Neural cell (in vitro differentiated cells): ENCODE data around the gene VWA5B1. TPM values are rescaled to one million over a fixed set of nuclear protein-coding genes. Genes with fewer than 3 reads are reported as not detected.

Source experiments
- H2AFZ ChIP-seq: fragments of 200-600, 300-800 bp; sonication (generic), shearing (Covaris generic); 2 replicates; pipeline ENCODE4 v1.6.0; 2014; ENCODE audit warnings: low read depth, mild to moderate bottlenecking, antibody characterized with exemption, low read length, moderate library complexity
- H3F3A ChIP-seq: fragments of 200-600 bp; shearing (Covaris generic); 2 replicates; pipeline ENCODE4 v1.6.1; 2016; ENCODE audit warnings: mild to moderate bottlenecking, moderate library complexity, mixed read lengths, antibody characterized with exemption, low read length; ENCODE audit not compliant: insufficient read depth, poor library complexity, severe bottlenecking
- H3K27ac ChIP-seq: fragments of 200-600, 300-800 bp; sonication (generic), shearing (Covaris generic); 2 replicates; pipeline ENCODE4 v1.5.1; 2014; ENCODE audit warnings: mild to moderate bottlenecking, low read length, moderate library complexity
- H3K27me3 ChIP-seq: fragments of 300-800, 200-600 bp; sonication (generic), shearing (Covaris generic); 2 replicates; pipeline ENCODE4 v1.6.0; 2014; ENCODE audit warnings: mild to moderate bottlenecking, low read depth, low read length, moderate library complexity; ENCODE audit not compliant: insufficient read depth
- H3K36me3 ChIP-seq: fragments of 300-800, 200-600 bp; sonication (generic), shearing (Covaris generic); 2 replicates; pipeline ENCODE4 v1.5.1; 2014; ENCODE audit warnings: mild to moderate bottlenecking, antibody characterized with exemption, low read length, moderate library complexity; ENCODE audit not compliant: insufficient read depth
- H3K4me2 ChIP-seq: fragments of 300-800, 200-600 bp; sonication (generic), shearing (Covaris generic); 2 replicates; pipeline ENCODE4 v1.6.0; 2014; ENCODE audit warnings: mild to moderate bottlenecking, low read length
- H3K4me3 ChIP-seq: fragments of 300-800, 200-600 bp; sonication (generic), shearing (Covaris generic); 2 replicates; pipeline ENCODE4 v1.5.1; 2014; ENCODE audit warnings: mild to moderate bottlenecking, low read length, moderate library complexity
- H3K79me2 ChIP-seq: fragments of 200-600 bp; shearing (Covaris generic); replicated peaks from 2 replicates; pipeline ENCODE4 v1.6.0; 2014; ENCODE audit warnings: mild to moderate bottlenecking, low read length, moderate library complexity; ENCODE audit not compliant: insufficient read depth
- H3K9ac ChIP-seq: fragments of 300-800, 200-600 bp; sonication (generic), shearing (Covaris generic); 2 replicates; pipeline ENCODE4 v1.6.1; 2016; ENCODE audit warnings: mild to moderate bottlenecking, low read length, mixed read lengths
- H3K9me2 ChIP-seq: fragments of 200-600 bp; shearing (Covaris generic); 2 replicates; pipeline ENCODE4 v1.6.1; 2016; ENCODE audit warnings: mild to moderate bottlenecking, low read length, mixed read lengths; ENCODE audit not compliant: insufficient read depth
- H3K9me3 ChIP-seq: fragments of 200-600, 300-800 bp; sonication (generic), shearing (Covaris generic); 2 replicates; pipeline ENCODE4 v1.6.1; 2016; ENCODE audit warnings: mild to moderate bottlenecking, mixed run types, low read length, moderate library complexity, mixed read lengths
- H4K20me1 ChIP-seq: fragments of 200-600 bp; shearing (Covaris generic); 2 replicates; pipeline ENCODE4 v1.6.1; 2016; ENCODE audit warnings: mild to moderate bottlenecking, mixed run types; ENCODE audit not compliant: insufficient read depth
- EP300 ChIP-seq: fragments of 450-650 bp; conservative IDR thresholded peaks from 2 replicates; pipeline ENCODE4 v1.6.1; 2014; ENCODE audit warnings: antibody characterized with exemption, mild to moderate bottlenecking, moderate library complexity; ENCODE audit not compliant: poor library complexity, severe bottlenecking
- EZH2 ChIP-seq: fragments of 200-600, 300-800 bp; shearing (Covaris generic), sonication (generic); IDR thresholded peaks from 2 replicates; pipeline ENCODE4 v1.6.1; 2014; ENCODE audit warnings: antibody characterized with exemption, low read length, borderline replicate concordance, mild to moderate bottlenecking; ENCODE audit not compliant: insufficient read depth, poor library complexity, severe bottlenecking
- MXI1 ChIP-seq: fragments of 450-650 bp; conservative IDR thresholded peaks from 2 replicates; pipeline ENCODE4 v1.6.1; 2014; ENCODE audit warnings: antibody characterized with exemption, mild to moderate bottlenecking; ENCODE audit not compliant: poor library complexity, severe bottlenecking
- POLR2AphosphoS5 ChIP-seq: IDR thresholded peaks from 2 replicates; pipeline ENCODE4 v1.6.1; 2012
- RAD21 ChIP-seq: fragments of 450-650 bp; conservative IDR thresholded peaks from 2 replicates; pipeline ENCODE4 v1.6.1; 2014; ENCODE audit warnings: antibody characterized with exemption, mild to moderate bottlenecking, moderate library complexity
- SMC3 ChIP-seq: fragments of 450-650 bp; conservative IDR thresholded peaks from 2 replicates; pipeline ENCODE4 v1.6.1; 2014; ENCODE audit warnings: antibody characterized with exemption, mild to moderate bottlenecking, moderate library complexity; ENCODE audit not compliant: poor library complexity
- TAF1 ChIP-seq: IDR thresholded peaks from 2 replicates; pipeline ENCODE4 v1.6.1; 2012; ENCODE audit warnings: low read depth
- polyA plus RNA-seq: library from polyadenylated mRNA; depleted of rRNA; stranded (reverse); fragments of >200 nt; gene quantifications from 2 replicates; pipeline ENCODE4 v1.2.3, GENCODE V29; 2014
- TF ChIP-seq, protein P1 (sequence below): fragments of 450-650 bp; IDR thresholded peaks from 2 replicates; pipeline ENCODE4 v1.5.1; 2014; ENCODE audit warnings: antibody characterized with exemption, mild to moderate bottlenecking, moderate library complexity; ENCODE audit not compliant: poor library complexity, severe bottlenecking
- TF ChIP-seq, protein P2 (sequence below): IDR thresholded peaks from 2 replicates; pipeline ENCODE4 v1.6.1; 2012; ENCODE audit warnings: borderline replicate concordance

VWA5B1 gene
- polyA plus RNA-seq, 1 donor from 2014 or later: 0.27 TPM

DNA sequence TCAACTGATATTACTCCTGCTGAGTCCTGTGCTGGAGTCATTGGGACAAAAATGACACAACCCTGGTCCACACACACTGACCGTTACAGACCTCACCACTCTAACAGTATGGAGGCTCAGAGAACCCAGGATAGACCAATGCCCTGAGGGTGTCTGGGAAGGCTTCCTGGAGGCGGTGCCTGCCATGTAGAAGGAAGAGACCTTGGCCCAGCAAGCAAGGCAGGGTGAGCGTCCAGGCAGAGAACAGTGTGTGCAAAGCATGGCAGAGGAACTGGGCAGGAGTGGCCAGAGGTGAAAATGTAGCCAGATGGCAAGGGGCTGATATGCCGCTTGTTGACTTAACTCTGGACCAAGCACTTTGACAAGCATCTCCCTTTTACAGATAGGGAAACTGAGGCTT lies 85.5 kb downstream of the VWA5B1 start:
- H3K27me3 ChIP-seq: peaks cover 6% of the 10 kb centered on the region
- TF ChIP-seq, protein P1, sequence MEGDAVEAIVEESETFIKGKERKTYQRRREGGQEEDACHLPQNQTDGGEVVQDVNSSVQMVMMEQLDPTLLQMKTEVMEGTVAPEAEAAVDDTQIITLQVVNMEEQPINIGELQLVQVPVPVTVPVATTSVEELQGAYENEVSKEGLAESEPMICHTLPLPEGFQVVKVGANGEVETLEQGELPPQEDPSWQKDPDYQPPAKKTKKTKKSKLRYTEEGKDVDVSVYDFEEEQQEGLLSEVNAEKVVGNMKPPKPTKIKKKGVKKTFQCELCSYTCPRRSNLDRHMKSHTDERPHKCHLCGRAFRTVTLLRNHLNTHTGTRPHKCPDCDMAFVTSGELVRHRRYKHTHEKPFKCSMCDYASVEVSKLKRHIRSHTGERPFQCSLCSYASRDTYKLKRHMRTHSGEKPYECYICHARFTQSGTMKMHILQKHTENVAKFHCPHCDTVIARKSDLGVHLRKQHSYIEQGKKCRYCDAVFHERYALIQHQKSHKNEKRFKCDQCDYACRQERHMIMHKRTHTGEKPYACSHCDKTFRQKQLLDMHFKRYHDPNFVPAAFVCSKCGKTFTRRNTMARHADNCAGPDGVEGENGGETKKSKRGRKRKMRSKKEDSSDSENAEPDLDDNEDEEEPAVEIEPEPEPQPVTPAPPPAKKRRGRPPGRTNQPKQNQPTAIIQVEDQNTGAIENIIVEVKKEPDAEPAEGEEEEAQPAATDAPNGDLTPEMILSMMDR: no peak
- TF ChIP-seq MXI1: no peak
- no peak for TF ChIP-seq SMC3
- TF ChIP-seq EP300: no peak
- no peak for TF ChIP-seq RAD21
- no peaks in the 10 kb centered on the region for H4K20me1 ChIP-seq
- H3K79me2 ChIP-seq: no peaks in the 10 kb centered on the region
- no peaks in the 10 kb centered on the region for H3F3A ChIP-seq
- H3K36me3 ChIP-seq: no peaks in the 10 kb centered on the region
- no peak overlapping the region for H3K4me3 ChIP-seq
- no peak overlapping the region for H2AFZ ChIP-seq
- H3K4me2 ChIP-seq: no peak overlapping the region
- no peaks in the 10 kb centered on the region for H3K9me3 ChIP-seq
- no peaks in the 10 kb centered on the region for H3K9me2 ChIP-seq
- no peak overlapping the region for H3K27ac ChIP-seq
- no peak overlapping the region for H3K9ac ChIP-seq

DNA sequence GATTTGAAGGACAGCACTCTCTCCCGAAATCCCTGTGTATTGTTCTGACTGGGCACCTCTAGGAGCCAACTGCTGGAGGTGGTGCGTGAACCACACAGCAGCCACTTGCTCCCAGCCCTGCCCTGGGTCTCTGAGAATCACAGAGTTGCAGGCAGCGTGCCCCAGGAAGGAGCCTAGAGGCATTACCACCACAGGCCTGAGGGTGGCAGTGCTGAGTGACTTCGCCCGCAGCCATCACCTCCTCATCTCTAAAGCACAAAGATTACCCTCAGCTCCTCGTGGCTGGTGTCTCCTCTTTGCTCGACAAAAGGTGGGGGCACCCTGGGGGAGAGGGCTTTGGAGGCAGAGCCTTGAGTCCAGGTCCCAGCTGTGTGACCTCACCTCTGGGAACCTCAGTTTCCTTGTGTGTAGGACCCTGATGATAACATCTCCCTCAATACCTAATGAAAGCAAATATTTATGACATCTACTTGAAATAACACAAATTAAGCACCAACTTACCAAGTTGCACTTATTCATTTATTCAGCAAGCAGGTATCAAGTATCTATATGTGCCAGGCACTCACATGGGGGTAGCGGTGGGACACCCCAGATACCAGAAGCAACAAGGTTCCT lies 86.3 kb downstream of the VWA5B1 start:
- no peak overlapping the region for H3K27ac ChIP-seq
- no peaks in the 10 kb centered on the region for H3K9me3 ChIP-seq
- H3F3A ChIP-seq: no peaks in the 10 kb centered on the region
- H3K9me2 ChIP-seq: no peaks in the 10 kb centered on the region
- no peak overlapping the region for H3K4me2 ChIP-seq
- no peaks in the 10 kb centered on the region for H4K20me1 ChIP-seq
- H2AFZ ChIP-seq: no peak overlapping the region
- no peaks in the 10 kb centered on the region for H3K79me2 ChIP-seq
- H3K9ac ChIP-seq: no peak overlapping the region
- H3K27me3 ChIP-seq: peaks cover 2% of the 10 kb centered on the region
- TF ChIP-seq SMC3 (peak; percentile 78), MXI1 (no peak), RAD21 (peak; percentile 70), POLR2AphosphoS5 (no peak), EZH2 (no peak), TAF1 (no peak), EP300 (no peak)
- TF ChIP-seq, protein P1: peak; percentile 75
- TF ChIP-seq, protein P2, sequence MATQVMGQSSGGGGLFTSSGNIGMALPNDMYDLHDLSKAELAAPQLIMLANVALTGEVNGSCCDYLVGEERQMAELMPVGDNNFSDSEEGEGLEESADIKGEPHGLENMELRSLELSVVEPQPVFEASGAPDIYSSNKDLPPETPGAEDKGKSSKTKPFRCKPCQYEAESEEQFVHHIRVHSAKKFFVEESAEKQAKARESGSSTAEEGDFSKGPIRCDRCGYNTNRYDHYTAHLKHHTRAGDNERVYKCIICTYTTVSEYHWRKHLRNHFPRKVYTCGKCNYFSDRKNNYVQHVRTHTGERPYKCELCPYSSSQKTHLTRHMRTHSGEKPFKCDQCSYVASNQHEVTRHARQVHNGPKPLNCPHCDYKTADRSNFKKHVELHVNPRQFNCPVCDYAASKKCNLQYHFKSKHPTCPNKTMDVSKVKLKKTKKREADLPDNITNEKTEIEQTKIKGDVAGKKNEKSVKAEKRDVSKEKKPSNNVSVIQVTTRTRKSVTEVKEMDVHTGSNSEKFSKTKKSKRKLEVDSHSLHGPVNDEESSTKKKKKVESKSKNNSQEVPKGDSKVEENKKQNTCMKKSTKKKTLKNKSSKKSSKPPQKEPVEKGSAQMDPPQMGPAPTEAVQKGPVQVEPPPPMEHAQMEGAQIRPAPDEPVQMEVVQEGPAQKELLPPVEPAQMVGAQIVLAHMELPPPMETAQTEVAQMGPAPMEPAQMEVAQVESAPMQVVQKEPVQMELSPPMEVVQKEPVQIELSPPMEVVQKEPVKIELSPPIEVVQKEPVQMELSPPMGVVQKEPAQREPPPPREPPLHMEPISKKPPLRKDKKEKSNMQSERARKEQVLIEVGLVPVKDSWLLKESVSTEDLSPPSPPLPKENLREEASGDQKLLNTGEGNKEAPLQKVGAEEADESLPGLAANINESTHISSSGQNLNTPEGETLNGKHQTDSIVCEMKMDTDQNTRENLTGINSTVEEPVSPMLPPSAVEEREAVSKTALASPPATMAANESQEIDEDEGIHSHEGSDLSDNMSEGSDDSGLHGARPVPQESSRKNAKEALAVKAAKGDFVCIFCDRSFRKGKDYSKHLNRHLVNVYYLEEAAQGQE: no peak
- H3K36me3 ChIP-seq: no peaks in the 10 kb centered on the region
- H3K4me3 ChIP-seq: no peak overlapping the region
